AG09309 (cell line): ENCODE measurements around the gene MAGI2.

Source experiments
- DNase-seq: peaks from one replicate; pipeline ENCODE4 v3.0.0-alpha.2; 2010; ENCODE audit warnings: low read depth
- H3K4me3 ChIP-seq: 2 replicates; pipeline ENCODE4 v1.5.1; 2011; ENCODE audit warnings: mild to moderate bottlenecking, low read depth, low read length, moderate library complexity; ENCODE audit not compliant: control insufficient read depth
- CTCF ChIP-seq: IDR thresholded peaks from 2 replicates; pipeline ENCODE4 v1.5.1; 2011; ENCODE audit warnings: mild to moderate bottlenecking, low read depth, low read length, inconsistent platforms; ENCODE audit not compliant: insufficient read depth, control insufficient read depth; ENCODE audit errors: missing control alignments

The MAGI2 gene

DNA sequence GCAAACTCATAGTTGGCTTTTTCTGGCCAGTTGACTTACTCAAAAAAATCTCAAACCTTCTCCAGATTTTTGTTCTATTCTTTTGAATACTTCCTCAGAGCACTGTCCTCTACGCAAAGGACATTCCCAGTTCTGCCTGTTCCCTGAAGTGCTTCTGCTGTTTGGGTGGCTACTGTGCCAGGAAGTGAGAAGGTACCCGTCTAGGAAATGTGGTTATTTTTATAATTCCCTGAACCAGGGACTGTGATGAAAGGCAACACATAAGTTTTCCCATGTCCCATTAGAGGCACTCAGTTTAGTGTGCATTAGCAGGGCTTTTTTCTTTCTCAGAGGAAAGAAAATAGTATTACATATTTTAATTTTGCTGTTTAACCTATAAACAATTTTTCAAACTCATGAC is 1284.6 kb downstream of the MAGI2 start:
- no peak overlapping the region for H3K4me3 ChIP-seq
- DNase-seq: no peak
- no peak for TF ChIP-seq CTCF

DNA sequence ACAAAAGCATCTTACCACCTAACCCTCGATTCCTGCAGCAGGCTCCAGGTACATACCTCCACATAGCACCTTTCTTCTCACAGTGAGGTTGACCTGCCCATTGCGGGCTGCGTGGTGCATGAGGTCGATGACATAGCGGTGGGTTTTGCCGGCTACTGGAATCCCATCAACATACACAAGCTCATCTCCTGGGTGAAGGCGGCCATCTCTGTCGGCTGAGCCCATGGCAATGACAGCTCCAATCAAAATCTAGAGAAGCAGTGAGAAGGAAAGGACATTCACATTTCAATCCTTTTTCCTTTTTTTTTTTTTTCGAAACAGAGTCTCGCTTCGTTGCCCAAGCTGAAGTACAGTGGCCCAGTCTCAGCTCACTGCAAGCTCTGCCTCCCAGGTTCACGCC is 1285.6 kb downstream of the MAGI2 start:
- TF ChIP-seq CTCF: no peak

GRCh38 chr7:78165854-78166253 is 1287.6 kb downstream of the MAGI2 start:
- no peak for DNase-seq
- TF ChIP-seq CTCF: no peak
- H3K4me3 ChIP-seq: no peak overlapping the region

More for the DNA sequence above, 1285.6 kb downstream of the MAGI2 start:
- no peak for DNase-seq
- no peak overlapping the region for H3K4me3 ChIP-seq

DNA sequence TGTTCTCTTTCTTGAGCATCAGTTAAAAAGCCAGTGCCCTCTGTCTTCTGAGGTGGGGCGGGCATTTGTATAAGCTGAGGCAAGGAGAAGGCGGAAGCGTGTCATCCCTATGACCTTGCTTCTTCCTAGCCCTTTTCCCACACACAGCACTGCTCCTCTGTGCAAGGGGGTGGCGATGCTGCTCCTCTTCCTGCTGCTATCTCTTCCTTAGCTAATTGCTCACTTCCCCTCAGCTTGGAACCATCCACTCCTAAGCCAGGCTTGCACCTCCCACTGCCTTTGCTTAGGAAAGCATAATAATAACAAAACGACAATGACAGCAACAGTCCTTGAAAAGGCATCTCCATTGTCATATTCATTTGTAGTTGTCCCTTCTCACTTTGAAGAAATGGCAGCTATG is 1288.0 kb downstream of the MAGI2 start:
- DNase-seq: no peak

DNA sequence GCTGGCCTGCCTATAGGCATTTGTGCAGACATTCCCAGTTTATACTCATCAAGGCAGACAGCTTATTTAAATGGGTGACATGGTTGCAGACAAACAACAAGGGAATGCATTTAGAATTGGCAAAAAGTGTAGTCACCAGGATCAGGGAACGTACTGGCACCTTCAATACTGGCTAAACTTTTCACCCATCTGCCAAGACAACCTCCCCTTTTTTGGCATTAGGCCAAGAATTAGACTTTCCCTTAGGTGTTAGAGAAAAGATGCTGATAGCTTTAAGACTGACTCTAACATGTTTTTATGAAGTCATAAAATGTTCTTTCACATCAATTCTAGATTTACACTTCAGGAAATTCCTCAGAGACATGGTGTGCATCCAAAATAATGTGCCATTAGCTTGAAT is 1289.0 kb downstream of the MAGI2 start:
- TF ChIP-seq CTCF: no peak
- H3K4me3 ChIP-seq: no peak overlapping the region
- no peak for DNase-seq

More for the DNA sequence above, 1288.0 kb downstream of the MAGI2 start:
- no peak for TF ChIP-seq CTCF
- H3K4me3 ChIP-seq: no peak overlapping the region

DNA sequence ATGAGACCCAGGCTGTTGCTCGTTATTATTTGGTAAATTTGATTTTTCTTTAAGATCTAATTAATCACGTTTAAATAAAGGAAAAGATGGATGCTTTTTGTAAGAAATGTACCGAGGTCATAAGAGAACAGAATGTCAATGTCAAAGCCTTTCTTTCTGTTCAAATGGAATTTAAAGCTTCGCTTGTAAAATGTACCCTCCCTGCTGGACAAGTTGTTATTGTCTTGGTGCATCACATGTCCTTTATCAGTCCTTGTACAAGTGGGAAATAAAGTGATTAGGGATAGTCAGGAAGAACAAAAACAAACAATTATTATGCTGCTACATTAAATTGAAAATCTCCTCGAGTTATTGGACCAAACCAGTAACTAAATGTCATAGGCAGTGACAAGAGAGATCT is 1291.7 kb downstream of the MAGI2 start:
- DNase-seq: no peak
- TF ChIP-seq CTCF: no peak

DNA sequence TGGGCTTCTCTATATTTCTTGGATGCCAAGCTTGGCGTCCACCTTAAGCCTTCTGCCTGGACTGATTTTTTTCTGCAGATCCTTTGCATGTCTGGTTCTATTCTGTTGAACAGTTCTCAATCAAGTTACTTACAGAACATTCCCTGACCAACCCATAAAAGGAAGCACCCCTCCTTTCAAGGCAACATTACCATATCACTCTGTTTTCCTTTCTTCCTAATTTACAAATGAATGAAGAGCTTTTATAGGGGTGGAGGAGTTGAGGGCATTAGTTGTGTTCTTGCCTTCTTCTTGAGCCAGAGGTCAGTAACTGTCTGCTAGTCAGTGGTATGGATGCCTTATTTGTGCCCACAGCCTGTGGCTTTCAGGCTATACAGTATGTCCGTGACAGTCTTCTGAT is 1293.9 kb downstream of the MAGI2 start:
- no peak for TF ChIP-seq CTCF
- DNase-seq: no peak
- H3K4me3 ChIP-seq: no peak overlapping the region

More for the DNA sequence above, 1291.7 kb downstream of the MAGI2 start:
- no peak overlapping the region for H3K4me3 ChIP-seq
